NCI-H748 (cell line): ENCODE measurements around the gene B2M.
"Not testable (repeated sequence)": the region's sequence is repeated elsewhere in the genome, so short reads cannot be mapped to it uniquely, and the experiment has no call there.

Experiments used
- DNase-seq: peaks from one replicate; lab custom pipeline; 2025; ENCODE audit not compliant: unreplicated experiment; lab: John Stamatoyannopoulos, UW

Gene B2M

GRCh38 chr15:44720460-44721176 lies 9.3 kb downstream of the B2M start:
- DNase-seq, result no peak

GRCh38 chr15:44722011-44722410 lies 10.7 kb downstream of the B2M start:
- DNase-seq, result no peak

- no peak for DNase-seq
Observed at GRCh38 chr15:44726136-44726535, 14.8 kb downstream of the B2M start.

- no peak for DNase-seq
Observed at GRCh38 chr15:44726568-44727484, 15.5 kb downstream of the B2M start.

- DNase-seq, result no peak
Observed at GRCh38 chr15:44727485-44728231, 16.3 kb downstream of the B2M start.

- DNase-seq, result not testable (repeated sequence)
Observed at GRCh38 chr15:44728232-44728575, 16.9 kb downstream of the B2M start.

GRCh38 chr15:44728576-44729407 lies 17.5 kb downstream of the B2M start:
- peak; percentile 96 for DNase-seq

GRCh38 chr15:44729408-44730127 lies 18.3 kb downstream of the B2M start:
- peak; percentile 75 for DNase-seq

- no peak for DNase-seq
Observed at GRCh38 chr15:44734839-44735481, 23.6 kb downstream of the B2M start.

GRCh38 chr15:44735482-44736180 lies 24.3 kb downstream of the B2M start:
- no peak for DNase-seq

- no peak for DNase-seq
Observed at GRCh38 chr15:44736181-44736765, 25.0 kb downstream of the B2M start, which contains the start of gene TRIM69. Gene TRIM69 (plus strand): TSS chr15:44736528. CDS start chr15:44736705, 177 bp downstream.

- DNase-seq, result peak; percentile 59
Observed at GRCh38 chr15:44738340-44738984, 27.1 kb downstream of the B2M start.

- not testable (repeated sequence) for DNase-seq
Observed at GRCh38 chr15:44739222-44739847, 28.0 kb downstream of the B2M start.

GRCh38 chr15:44743454-44743853 lies 32.1 kb downstream of the B2M start:
- DNase-seq, result not testable (repeated sequence)

- DNase-seq, result no peak
Observed at GRCh38 chr15:44753345-44753744, 42.0 kb downstream of the B2M start.

GRCh38 chr15:44763187-44763586 lies 51.9 kb downstream of the B2M start:
- peak; percentile 5 for DNase-seq

- no peak for DNase-seq
Observed at GRCh38 chr15:44763848-44764247, 52.5 kb downstream of the B2M start.
